PC-9 (cell line): ENCODE data around the gene PIGP. TPM values are rescaled to one million over a fixed set of nuclear protein-coding genes. Genes with fewer than 3 reads are reported as not detected.

Experiments used
- BruUV-seq: library from RNA; stranded (reverse); fragments of 400-500 nt; replicated peaks from 2 replicates; lab custom pipeline; 2021; lab: Mats Ljungman, UMichigan
- CTCF ChIA-PET: fragments of 300-600 bp; sonication (Branson Sonifier 250); formaldehyde crosslinking; loops from one replicate; lab custom pipeline; 2022; ENCODE audit warnings: antibody characterized with exemption; lab: Charles Lee
- POLR2A ChIA-PET: fragments of 300-600 bp; sonication (Branson Sonifier 250); formaldehyde crosslinking; loops from one replicate; lab custom pipeline; 2022; ENCODE audit warnings: antibody characterized with exemption; ENCODE audit not compliant: unreplicated experiment; lab: Charles Lee
- DNase-seq, 2 experiments: peaks; one replicate each; pipeline versions ENCODE4 v3.0.0 to v3.0.0-alpha.2; 2015 to 2022; ENCODE audit warnings: mixed read lengths in 1 of 2
- H2AFZ ChIP-seq: fragments of 200-600 bp; sonication (generic); 2 replicates; pipeline ENCODE4 v1.8.1; 2017; ENCODE audit warnings: antibody characterized with exemption
- H3F3A ChIP-seq: fragments of 200-600 bp; sonication (generic); 2 replicates; pipeline ENCODE4 v1.8.1; 2017; ENCODE audit warnings: antibody characterized with exemption, mild to moderate bottlenecking, low read depth; ENCODE audit not compliant: insufficient read depth
- H3K27ac ChIP-seq: fragments of 200-600 bp; sonication (generic); 2 replicates; pipeline ENCODE4 v1.6.1; 2016; ENCODE audit warnings: mixed run types
- H3K27me3 ChIP-seq: fragments of 200-600 bp; sonication (generic); 2 replicates; pipeline ENCODE4 v1.6.1; 2016; ENCODE audit warnings: low read depth, mixed run types; ENCODE audit not compliant: insufficient read depth
- H3K36me3 ChIP-seq: fragments of 200-600 bp; sonication (generic); 2 replicates; pipeline ENCODE4 v1.6.1; 2016; ENCODE audit warnings: low read depth, mixed run types
- H3K4me1 ChIP-seq: fragments of 200-600 bp; sonication (generic); replicated peaks from 2 replicates; pipeline ENCODE4 v1.6.1; 2016; ENCODE audit warnings: mixed run types; ENCODE audit not compliant: insufficient read depth
- H3K4me2 ChIP-seq: fragments of 200-600 bp; sonication (generic); 2 replicates; pipeline ENCODE4 v1.6.1; 2017; ENCODE audit warnings: mixed run types
- H3K4me3 ChIP-seq: fragments of 200-600 bp; sonication (generic); 2 replicates; pipeline ENCODE4 v1.6.1; 2016; ENCODE audit warnings: mixed run types
- H3K79me2 ChIP-seq: fragments of 200-600 bp; sonication (generic); 2 replicates; pipeline ENCODE4 v1.6.1; 2017; ENCODE audit warnings: low read depth, mixed run types
- H3K9me2 ChIP-seq: fragments of 200-600 bp; sonication (generic); 2 replicates; pipeline ENCODE4 v1.8.1; 2017; ENCODE audit warnings: mild to moderate bottlenecking; ENCODE audit not compliant: insufficient read depth
- H3K9me3 ChIP-seq: fragments of 200-600 bp; sonication (generic); 2 replicates; pipeline ENCODE4 v1.8.1; 2016; ENCODE audit warnings: low read depth; ENCODE audit not compliant: insufficient read depth
- H4K20me1 ChIP-seq: fragments of 200-600 bp; sonication (generic); 2 replicates; pipeline ENCODE4 v1.8.1; 2017; ENCODE audit not compliant: insufficient read depth
- CTCF ChIP-seq: fragments of 200-600 bp; sonication (generic); conservative IDR thresholded peaks from 2 replicates; pipeline ENCODE4 v1.6.1; 2017; ENCODE audit warnings: mixed run types, antibody characterized with exemption, mild to moderate bottlenecking, moderate library complexity
- EZH2 ChIP-seq: fragments of 200-600 bp; sonication (generic); IDR thresholded peaks from 2 replicates; pipeline ENCODE4 v1.8.0; 2017; ENCODE audit warnings: antibody characterized with exemption, low read depth
- intact Hi-C: fragments of 100-400 bp; cut with micrococcal nuclease; formaldehyde crosslinking; loops from one replicate; pipeline ENCODE4 v1.10.0; 2022; ENCODE audit not compliant: unreplicated experiment
- total RNA-seq: library from RNA; stranded (reverse); gene quantifications from 2 replicates; pipeline ENCODE4 v1.2.3, GENCODE V29; 2021

PIGP gene
- total RNA-seq, 1 experiment from 2014 or later: 20.9 TPM

DNA sequence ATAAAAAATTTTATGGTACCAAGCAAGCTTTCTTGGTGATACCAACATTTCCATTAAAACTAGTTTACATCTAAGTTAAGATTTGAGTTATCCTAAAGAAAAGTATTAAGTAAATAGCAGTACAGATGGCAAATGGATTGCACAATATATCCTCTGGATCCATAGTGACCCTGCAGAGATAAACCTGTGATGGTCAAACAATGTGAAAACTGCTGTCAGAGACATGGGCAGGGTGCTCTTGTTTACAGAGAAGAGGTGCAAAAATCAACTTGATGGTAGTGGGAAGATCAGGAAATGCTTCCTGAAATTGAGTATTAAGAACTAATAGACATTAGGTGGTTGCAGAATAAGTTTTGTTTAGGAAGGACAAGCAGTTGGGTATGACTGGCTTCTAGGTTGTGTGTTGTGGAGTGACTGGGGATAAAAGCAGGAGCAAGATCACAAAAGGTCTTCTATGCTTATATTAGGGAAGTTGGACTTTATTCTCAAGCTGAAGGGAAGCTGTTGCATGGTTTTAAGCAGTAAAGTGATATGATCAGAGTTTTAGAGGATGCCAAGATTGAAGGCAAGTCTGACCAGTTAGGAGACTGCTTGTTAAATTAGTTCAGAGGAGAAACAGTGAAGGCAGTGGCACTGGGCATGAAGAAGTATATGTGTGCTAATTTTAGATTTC lies 10.1 kb upstream of the PIGP start:
- no TSS peak for BruUV-seq
- POLR2A ChIA-PET: no interaction called here
- peaks cover 77% of the 10 kb centered on the region for H3K79me2 ChIP-seq
- intact Hi-C loops: no loop called here
- H3K27ac ChIP-seq: no peak overlapping the region
- H3F3A ChIP-seq: no peaks in the 10 kb centered on the region
- CTCF ChIA-PET: no interaction called here
- no peaks in the 10 kb centered on the region for H4K20me1 ChIP-seq
- H3K36me3 ChIP-seq: no peaks in the 10 kb centered on the region
- H3K9me2 ChIP-seq: no peaks in the 10 kb centered on the region
- no peaks in the 10 kb centered on the region for H3K9me3 ChIP-seq
- no peak overlapping the region for H2AFZ ChIP-seq
- TF ChIP-seq CTCF (no peak), EZH2 (no peak)
- H3K4me3 ChIP-seq: no peak overlapping the region
- H3K4me2 ChIP-seq: no peak overlapping the region
- H3K4me1 ChIP-seq: no peaks in the 10 kb centered on the region
- no peaks in the 10 kb centered on the region for H3K27me3 ChIP-seq
- DNase-seq: no peak

- H3K27me3 ChIP-seq: no peaks in the 10 kb centered on the region
- no peaks in the 10 kb centered on the region for H3K9me2 ChIP-seq
- H3K4me2 ChIP-seq: no peak overlapping the region
- POLR2A ChIA-PET: no interaction called here
- BruUV-seq: no TSS peak
- H3K79me2 ChIP-seq: peaks cover 81% of the 10 kb centered on the region
- H3K4me1 ChIP-seq: no peaks in the 10 kb centered on the region
- H4K20me1 ChIP-seq: no peaks in the 10 kb centered on the region
- no peaks in the 10 kb centered on the region for H3F3A ChIP-seq
- DNase-seq: no peak
- H3K4me3 ChIP-seq: no peak overlapping the region
- H3K9me3 ChIP-seq: no peaks in the 10 kb centered on the region
- intact Hi-C loops: no loop called here
- no peaks in the 10 kb centered on the region for H3K36me3 ChIP-seq
- CTCF ChIA-PET: interaction anchor here (0.6 kb wide), 1 partner anchor 184 kb away, joined by 4 read pairs; no protein-coding TSS in a partner anchor
- no peak overlapping the region for H2AFZ ChIP-seq
- TF ChIP-seq EZH2 (no peak), CTCF (no peak)
- no peak overlapping the region for H3K27ac ChIP-seq
Observed at GRCh38 chr21:37082375-37082774, 9.5 kb upstream of the PIGP start.

DNA sequence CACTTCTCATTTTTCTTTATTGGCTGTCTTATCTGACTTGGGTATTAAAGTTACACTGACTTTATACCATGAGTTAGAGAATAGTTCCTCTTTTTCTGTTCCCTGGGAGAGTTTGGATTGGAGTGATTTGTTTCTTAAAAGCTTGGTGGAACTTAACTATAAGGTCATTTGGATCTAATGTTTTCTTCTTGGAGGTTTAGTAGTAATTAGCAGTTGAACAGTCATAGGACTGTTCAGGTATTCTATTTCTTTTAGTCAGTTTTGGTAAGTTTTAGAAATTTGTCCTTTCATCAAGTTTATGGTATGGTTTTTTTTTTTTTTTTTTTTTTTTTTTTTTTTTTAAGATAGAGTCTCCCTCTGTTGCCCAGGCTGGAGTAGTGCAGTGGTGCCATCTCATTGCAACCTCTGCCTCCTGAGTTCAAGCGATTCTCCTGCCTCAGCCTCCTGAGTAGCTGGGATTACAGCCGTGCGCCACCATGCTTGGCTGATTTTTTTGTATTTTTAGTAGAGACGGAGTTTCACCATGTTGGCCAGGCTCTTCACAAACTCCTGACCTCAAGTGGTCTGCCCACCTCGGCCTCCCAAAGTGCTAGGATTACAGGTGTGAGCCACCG lies 6.4 kb upstream of the PIGP start:
- no peaks in the 10 kb centered on the region for H3K9me3 ChIP-seq
- intact Hi-C loops: no loop called here
- H3K36me3 ChIP-seq: no peaks in the 10 kb centered on the region
- no peak for DNase-seq
- H4K20me1 ChIP-seq: no peaks in the 10 kb centered on the region; the same call in 1 of the 2 replicates
- no peak overlapping the region for H3K4me3 ChIP-seq
- CTCF ChIA-PET: interaction anchor here (0.6 kb wide), 1 partner anchor 12 kb away, joined by 3 read pairs; no protein-coding TSS in a partner anchor
- no peaks in the 10 kb centered on the region for H3K9me2 ChIP-seq
- H3K4me2 ChIP-seq: no peak overlapping the region
- BruUV-seq: no TSS peak
- no peaks in the 10 kb centered on the region for H3K27me3 ChIP-seq
- H3K79me2 ChIP-seq: peaks cover 92% of the 10 kb centered on the region
- H2AFZ ChIP-seq: no peak overlapping the region
- H3K4me1 ChIP-seq: peaks cover 6% of the 10 kb centered on the region; the same call in 1 of the 2 replicates
- POLR2A ChIA-PET: no interaction called here
- no peak overlapping the region for H3K27ac ChIP-seq
- no peaks in the 10 kb centered on the region for H3F3A ChIP-seq
- TF ChIP-seq EZH2 (no peak), CTCF (peak; percentile 26; the same call in 1 of the 2 replicates)
